ENCODE results near the gene LCORL. TPM values are rescaled to one million over a fixed set of nuclear protein-coding genes. Genes with fewer than 3 reads are reported as not detected.

Gene LCORL
- total RNA-seq, 1 experiment from 2014 or later, result 13.8 TPM

- no peaks in the 10 kb centered on the region; the same call in 1 of the 2 replicates for H3K9me3 ChIP-seq (ENCODE audit: insufficient read depth, low read depth)
- intact Hi-C loops (cut with micrococcal nuclease; ENCODE audit: unreplicated experiment), result no loop called here
- H3K27ac ChIP-seq, result no peak overlapping the region
- ChIA-PET CTCF (no interaction called here), POLR2A (ENCODE audit: unreplicated experiment) (no interaction called here)
- H4K20me1 ChIP-seq (ENCODE audit: insufficient read depth), result no peaks in the 10 kb centered on the region
- H3K4me1 ChIP-seq (replicated peaks; ENCODE audit: insufficient read depth), result no peaks in the 10 kb centered on the region
- no peaks in the 10 kb centered on the region for H3K79me2 ChIP-seq (ENCODE audit: low read depth)
- no peaks in the 10 kb centered on the region for H3K27me3 ChIP-seq (ENCODE audit: insufficient read depth, low read depth)
- DNase-seq, result no peak
- H3K9me2 ChIP-seq (ENCODE audit: insufficient read depth), result no peaks in the 10 kb centered on the region
- TF ChIP-seq EZH2 (IDR thresholded peaks at IDR 0.05; ENCODE audit: low read depth), result no peak
- TF ChIP-seq CTCF (conservative IDR thresholded peaks at IDR 0.05), result no peak
- H3K4me3 ChIP-seq, result no peak overlapping the region
- no peak overlapping the region for H3K4me2 ChIP-seq
- H3F3A ChIP-seq (ENCODE audit: insufficient read depth, low read depth), result no peaks in the 10 kb centered on the region
- no peaks in the 10 kb centered on the region for H3K36me3 ChIP-seq (ENCODE audit: low read depth)
- BruUV-seq (replicated peaks), result no TSS peak
- no peak overlapping the region for H2AFZ ChIP-seq
Observed at GRCh38 chr4:18049446-18049845, 27.9 kb upstream of the LCORL start.

GRCh38 chr4:18042754-18043153 lies 21.2 kb upstream of the LCORL start:
- H3K27ac ChIP-seq, result no peak overlapping the region
- H2AFZ ChIP-seq, result no peak overlapping the region
- no peaks in the 10 kb centered on the region for H3K9me3 ChIP-seq (ENCODE audit: insufficient read depth, low read depth)
- H3K4me2 ChIP-seq, result no peak overlapping the region
- H4K20me1 ChIP-seq (ENCODE audit: insufficient read depth), result no peaks in the 10 kb centered on the region
- H3K27me3 ChIP-seq (ENCODE audit: insufficient read depth, low read depth), result no peaks in the 10 kb centered on the region
- no peak for DNase-seq
- no peak overlapping the region for H3K4me3 ChIP-seq
- ChIA-PET POLR2A (ENCODE audit: unreplicated experiment) (interaction anchor here (0.7 kb wide), 1 partner anchor 1328 kb away, joined by 3 read pairs; no protein-coding TSS in a partner anchor), CTCF (no interaction called here)
- no peaks in the 10 kb centered on the region for H3K9me2 ChIP-seq (ENCODE audit: insufficient read depth)
- H3K36me3 ChIP-seq (ENCODE audit: low read depth), result no peaks in the 10 kb centered on the region
- H3K4me1 ChIP-seq (replicated peaks; ENCODE audit: insufficient read depth), result no peaks in the 10 kb centered on the region
- no peaks in the 10 kb centered on the region for H3F3A ChIP-seq (ENCODE audit: insufficient read depth, low read depth)
- BruUV-seq (replicated peaks), result no TSS peak
- intact Hi-C loops (cut with micrococcal nuclease; ENCODE audit: unreplicated experiment), result no loop called here
- TF ChIP-seq CTCF (conservative IDR thresholded peaks at IDR 0.05) (peak; percentile 39; the same call in 1 of the 2 replicates), EZH2 (IDR thresholded peaks at IDR 0.05; ENCODE audit: low read depth) (no peak)
- no peaks in the 10 kb centered on the region for H3K79me2 ChIP-seq (ENCODE audit: low read depth)

GRCh38 chr4:18042012-18042411 lies 20.5 kb upstream of the LCORL start:
- BruUV-seq (replicated peaks), result no TSS peak
- CTCF ChIA-PET, result no interaction called here
- no peaks in the 10 kb centered on the region for H3K79me2 ChIP-seq (ENCODE audit: low read depth)
- no peaks in the 10 kb centered on the region for H3F3A ChIP-seq (ENCODE audit: insufficient read depth, low read depth)
- no peaks in the 10 kb centered on the region for H3K27me3 ChIP-seq (ENCODE audit: insufficient read depth, low read depth)
- TF ChIP-seq CTCF (conservative IDR thresholded peaks at IDR 0.05), result no peak
- no peak for TF ChIP-seq EZH2 (IDR thresholded peaks at IDR 0.05; ENCODE audit: low read depth)
- no peaks in the 10 kb centered on the region for H3K9me2 ChIP-seq (ENCODE audit: insufficient read depth)
- no peak overlapping the region for H2AFZ ChIP-seq
- H3K4me2 ChIP-seq, result no peak overlapping the region
- POLR2A ChIA-PET (ENCODE audit: unreplicated experiment), result no interaction called here
- intact Hi-C loops (cut with micrococcal nuclease; ENCODE audit: unreplicated experiment), result no loop called here
- no peak for DNase-seq
- H4K20me1 ChIP-seq (ENCODE audit: insufficient read depth), result no peaks in the 10 kb centered on the region
- no peak overlapping the region for H3K4me3 ChIP-seq
- H3K4me1 ChIP-seq (replicated peaks; ENCODE audit: insufficient read depth), result no peaks in the 10 kb centered on the region
- H3K9me3 ChIP-seq (ENCODE audit: insufficient read depth, low read depth), result no peaks in the 10 kb centered on the region
- no peak overlapping the region for H3K27ac ChIP-seq
- no peaks in the 10 kb centered on the region for H3K36me3 ChIP-seq (ENCODE audit: low read depth)

Data from PC-9 (cell line).